Measurements from ENCODE around the gene DCUN1D3.

Gene DCUN1D3

GRCh38 chr16:20826039-20826566 lies 74.1 kb downstream of the DCUN1D3 start:
- WGBS, 2 experiments (ENCODE audit: insufficient coverage in 2 of 2) = 100% methylated on average over 3 of the region's 3 CpGs; no CpG with 5 or more reads in 1 of the 2 experiments
- Histone ChIP-seq H3K27ac (ENCODE audit: low read depth, low read length, severe bottlenecking) (no peak overlapping the region), H3K4me3 (ENCODE audit: extremely low read depth, insufficient read depth, low read length, poor library complexity, severe bottlenecking) (no peak overlapping the region), H3K9me3 (ENCODE audit: control insufficient read depth, low read length) (no peaks in the 10 kb centered on the region), H3K36me3 (ENCODE audit: control insufficient read depth, insufficient read depth, low read length) (no peaks in the 10 kb centered on the region), H3K4me1 (ENCODE audit: control insufficient read depth, insufficient read depth, low read length, poor library complexity, severe bottlenecking) (no peaks in the 10 kb centered on the region)

GRCh38 chr16:20822521-20823325 lies 77.4 kb downstream of the DCUN1D3 start:
- Histone ChIP-seq H3K4me1 (ENCODE audit: control insufficient read depth, insufficient read depth, low read length, poor library complexity, severe bottlenecking) (no peaks in the 10 kb centered on the region), H3K4me3 (ENCODE audit: extremely low read depth, insufficient read depth, low read length, poor library complexity, severe bottlenecking) (no peak overlapping the region), H3K27ac (ENCODE audit: low read depth, low read length, severe bottlenecking) (no peak overlapping the region), H3K9me3 (ENCODE audit: control insufficient read depth, low read length) (no peaks in the 10 kb centered on the region), H3K36me3 (ENCODE audit: control insufficient read depth, insufficient read depth, low read length) (no peaks in the 10 kb centered on the region)
- WGBS, 2 experiments (ENCODE audit: insufficient coverage in 2 of 2) = 80% methylated on average over 1 of the region's 3 CpGs; no CpG with 5 or more reads in 1 of the 2 experiments

GRCh38 chr16:20821682-20822081 lies 78.5 kb downstream of the DCUN1D3 start:
- no peaks in the 10 kb centered on the region for H3K36me3 ChIP-seq (ENCODE audit: control insufficient read depth, insufficient read depth, low read length)
- WGBS, 2 experiments (ENCODE audit: insufficient coverage in 2 of 2) = 88 to 100% methylated on average over 1 to 2 of the region's 4 CpGs

GRCh38 chr16:20818929-20819585 lies 81.1 kb downstream of the DCUN1D3 start:
- Histone ChIP-seq H3K27ac (ENCODE audit: low read depth, low read length, severe bottlenecking) (no peak overlapping the region), H3K36me3 (ENCODE audit: control insufficient read depth, insufficient read depth, low read length) (peaks cover 4% of the 10 kb centered on the region)
- 78 to 100% methylated on average over 1 of the region's 4 CpGs for WGBS, 2 experiments (ENCODE audit: insufficient coverage in 2 of 2)

More at GRCh38 chr16:20821682-20822081, 78.5 kb downstream of the DCUN1D3 start:
- H3K4me1 ChIP-seq (ENCODE audit: control insufficient read depth, insufficient read depth, low read length, poor library complexity, severe bottlenecking) = no peaks in the 10 kb centered on the region
- no peak overlapping the region for H3K27ac ChIP-seq (ENCODE audit: low read depth, low read length, severe bottlenecking)
- no peaks in the 10 kb centered on the region for H3K9me3 ChIP-seq (ENCODE audit: control insufficient read depth, low read length)
- no peak overlapping the region for H3K4me3 ChIP-seq (ENCODE audit: extremely low read depth, insufficient read depth, low read length, poor library complexity, severe bottlenecking)

GRCh38 chr16:20814784-20815183 lies 85.4 kb downstream of the DCUN1D3 start:
- Histone ChIP-seq H3K4me1 (ENCODE audit: control insufficient read depth, insufficient read depth, low read length, poor library complexity, severe bottlenecking) (no peaks in the 10 kb centered on the region), H3K36me3 (ENCODE audit: control insufficient read depth, insufficient read depth, low read length) (peaks cover 4% of the 10 kb centered on the region), H3K9me3 (ENCODE audit: control insufficient read depth, low read length) (no peaks in the 10 kb centered on the region), H3K4me3 (ENCODE audit: extremely low read depth, insufficient read depth, low read length, poor library complexity, severe bottlenecking) (no peak overlapping the region), H3K27ac (ENCODE audit: low read depth, low read length, severe bottlenecking) (no peak overlapping the region)
- 100% methylated on average over 1 of the region's 4 CpGs; no CpG with 5 or more reads in 1 of the 2 experiments for WGBS, 2 experiments (ENCODE audit: insufficient coverage in 2 of 2)

More at GRCh38 chr16:20818929-20819585, 81.1 kb downstream of the DCUN1D3 start:
- Histone ChIP-seq H3K4me3 (ENCODE audit: extremely low read depth, insufficient read depth, low read length, poor library complexity, severe bottlenecking) (no peak overlapping the region), H3K4me1 (ENCODE audit: control insufficient read depth, insufficient read depth, low read length, poor library complexity, severe bottlenecking) (no peaks in the 10 kb centered on the region), H3K9me3 (ENCODE audit: control insufficient read depth, low read length) (no peaks in the 10 kb centered on the region)

GRCh38 chr16:20812510-20812909 lies 87.6 kb downstream of the DCUN1D3 start:
- Histone ChIP-seq H3K4me3 (ENCODE audit: extremely low read depth, insufficient read depth, low read length, poor library complexity, severe bottlenecking) (no peak overlapping the region), H3K9me3 (ENCODE audit: control insufficient read depth, low read length) (no peaks in the 10 kb centered on the region), H3K27ac (ENCODE audit: low read depth, low read length, severe bottlenecking) (no peak overlapping the region), H3K36me3 (ENCODE audit: control insufficient read depth, insufficient read depth, low read length) (peaks cover 4% of the 10 kb centered on the region), H3K4me1 (ENCODE audit: control insufficient read depth, insufficient read depth, low read length, poor library complexity, severe bottlenecking) (no peaks in the 10 kb centered on the region)
- WGBS, 2 experiments (ENCODE audit: insufficient coverage in 2 of 2) = 80 to 93% methylated on average over 2 of the region's 2 CpGs

- Histone ChIP-seq H3K4me1 (ENCODE audit: control insufficient read depth, insufficient read depth, low read length, poor library complexity, severe bottlenecking) (no peaks in the 10 kb centered on the region), H3K27ac (ENCODE audit: low read depth, low read length, severe bottlenecking) (no peak overlapping the region), H3K36me3 (ENCODE audit: control insufficient read depth, insufficient read depth, low read length) (peaks cover 4% of the 10 kb centered on the region), H3K4me3 (ENCODE audit: extremely low read depth, insufficient read depth, low read length, poor library complexity, severe bottlenecking) (no peak overlapping the region), H3K9me3 (ENCODE audit: control insufficient read depth, low read length) (no peaks in the 10 kb centered on the region)
- 77 to 95% methylated on average over 3 to 4 of the region's 10 CpGs for WGBS, 2 experiments (ENCODE audit: insufficient coverage in 2 of 2)
Observed at GRCh38 chr16:20811889-20812439, 88.2 kb downstream of the DCUN1D3 start.

- H3K4me1 ChIP-seq (ENCODE audit: control insufficient read depth, insufficient read depth, low read length, poor library complexity, severe bottlenecking) = no peaks in the 10 kb centered on the region
- WGBS, 2 experiments (ENCODE audit: insufficient coverage in 2 of 2) = 94 to 96% methylated on average over 6 of the region's 11 CpGs
- H3K36me3 ChIP-seq (ENCODE audit: control insufficient read depth, insufficient read depth, low read length) = no peaks in the 10 kb centered on the region
- no peak overlapping the region for H3K27ac ChIP-seq (ENCODE audit: low read depth, low read length, severe bottlenecking)
- H3K4me3 ChIP-seq (ENCODE audit: extremely low read depth, insufficient read depth, low read length, poor library complexity, severe bottlenecking) = peak overlapping the region; percentile 70
- H3K9me3 ChIP-seq (ENCODE audit: control insufficient read depth, low read length) = no peaks in the 10 kb centered on the region
Observed at GRCh38 chr16:20807862-20808261, 92.3 kb downstream of the DCUN1D3 start.

GRCh38 chr16:20806168-20807050 lies 93.7 kb downstream of the DCUN1D3 start, which contains the start of the genes ERI2 and REXO5:
Gene ERI2 (minus strand): TSS chr16:20806472. CDS start chr16:20806430, 42 bp downstream.
Gene REXO5 (plus strand): TSS chr16:20806527. CDS start chr16:20806954, 427 bp downstream.
- Histone ChIP-seq H3K27ac (ENCODE audit: low read depth, low read length, severe bottlenecking) (peak within 1 kb of the TSS; percentile 86), H3K36me3 (ENCODE audit: control insufficient read depth, insufficient read depth, low read length) (peaks cover 7% of the 10 kb centered on the region), H3K4me3 (ENCODE audit: extremely low read depth, insufficient read depth, low read length, poor library complexity, severe bottlenecking) (peak within 1 kb of the TSS; percentile 70), H3K9me3 (ENCODE audit: control insufficient read depth, low read length) (no peaks in the 10 kb centered on the region), H3K4me1 (ENCODE audit: control insufficient read depth, insufficient read depth, low read length, poor library complexity, severe bottlenecking) (no peaks in the 10 kb centered on the region)
- WGBS, 2 experiments (ENCODE audit: insufficient coverage in 2 of 2) = 1% methylated on average over 40 to 56 of the region's 74 CpGs
